ENCODE data around the gene ETV7.

DNA sequence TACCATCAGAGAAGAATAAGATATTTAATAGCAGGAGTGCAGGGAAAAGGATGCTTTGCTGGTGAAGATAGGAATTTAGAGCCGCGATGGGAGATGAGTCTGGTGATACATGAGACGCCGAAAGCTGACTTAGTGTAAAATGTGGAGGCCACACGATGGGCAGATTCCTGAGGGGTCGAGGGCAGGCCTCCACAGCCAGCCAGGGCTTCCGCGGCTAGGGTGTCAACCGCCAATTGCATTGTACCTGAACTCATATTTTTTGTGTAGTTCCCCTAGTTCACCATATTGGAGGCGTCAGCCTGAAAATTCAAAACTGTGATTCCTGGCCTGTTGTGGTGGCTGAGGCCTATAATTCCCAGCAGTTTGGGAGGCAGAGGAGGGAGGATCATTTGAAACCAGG, 8.5 kb downstream of the ETV7 start:
- TF ChIP-seq, protein P1, sequence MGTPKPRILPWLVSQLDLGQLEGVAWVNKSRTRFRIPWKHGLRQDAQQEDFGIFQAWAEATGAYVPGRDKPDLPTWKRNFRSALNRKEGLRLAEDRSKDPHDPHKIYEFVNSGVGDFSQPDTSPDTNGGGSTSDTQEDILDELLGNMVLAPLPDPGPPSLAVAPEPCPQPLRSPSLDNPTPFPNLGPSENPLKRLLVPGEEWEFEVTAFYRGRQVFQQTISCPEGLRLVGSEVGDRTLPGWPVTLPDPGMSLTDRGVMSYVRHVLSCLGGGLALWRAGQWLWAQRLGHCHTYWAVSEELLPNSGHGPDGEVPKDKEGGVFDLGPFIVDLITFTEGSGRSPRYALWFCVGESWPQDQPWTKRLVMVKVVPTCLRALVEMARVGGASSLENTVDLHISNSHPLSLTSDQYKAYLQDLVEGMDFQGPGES (IDR thresholded peaks at IDR 0.05; ENCODE audit: low read depth, low read length): no peak
- TF ChIP-seq EZH2phosphoT487 (IDR thresholded peaks at IDR 0.05; ENCODE audit: borderline replicate concordance, low read depth) (no peak), SMC3 (IDR thresholded peaks at IDR 0.05; ENCODE audit: low read depth, low read length) (no peak), RXRA (IDR thresholded peaks at IDR 0.05; ENCODE audit: borderline replicate concordance, low read depth) (no peak), POLR2AphosphoS5 (IDR thresholded peaks at IDR 0.05; ENCODE audit: low read depth, low read length) (no peak)
- TF ChIP-seq, protein P2, sequence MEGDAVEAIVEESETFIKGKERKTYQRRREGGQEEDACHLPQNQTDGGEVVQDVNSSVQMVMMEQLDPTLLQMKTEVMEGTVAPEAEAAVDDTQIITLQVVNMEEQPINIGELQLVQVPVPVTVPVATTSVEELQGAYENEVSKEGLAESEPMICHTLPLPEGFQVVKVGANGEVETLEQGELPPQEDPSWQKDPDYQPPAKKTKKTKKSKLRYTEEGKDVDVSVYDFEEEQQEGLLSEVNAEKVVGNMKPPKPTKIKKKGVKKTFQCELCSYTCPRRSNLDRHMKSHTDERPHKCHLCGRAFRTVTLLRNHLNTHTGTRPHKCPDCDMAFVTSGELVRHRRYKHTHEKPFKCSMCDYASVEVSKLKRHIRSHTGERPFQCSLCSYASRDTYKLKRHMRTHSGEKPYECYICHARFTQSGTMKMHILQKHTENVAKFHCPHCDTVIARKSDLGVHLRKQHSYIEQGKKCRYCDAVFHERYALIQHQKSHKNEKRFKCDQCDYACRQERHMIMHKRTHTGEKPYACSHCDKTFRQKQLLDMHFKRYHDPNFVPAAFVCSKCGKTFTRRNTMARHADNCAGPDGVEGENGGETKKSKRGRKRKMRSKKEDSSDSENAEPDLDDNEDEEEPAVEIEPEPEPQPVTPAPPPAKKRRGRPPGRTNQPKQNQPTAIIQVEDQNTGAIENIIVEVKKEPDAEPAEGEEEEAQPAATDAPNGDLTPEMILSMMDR (IDR thresholded peaks at IDR 0.05): no peak
- TF ChIP-seq, protein P3, sequence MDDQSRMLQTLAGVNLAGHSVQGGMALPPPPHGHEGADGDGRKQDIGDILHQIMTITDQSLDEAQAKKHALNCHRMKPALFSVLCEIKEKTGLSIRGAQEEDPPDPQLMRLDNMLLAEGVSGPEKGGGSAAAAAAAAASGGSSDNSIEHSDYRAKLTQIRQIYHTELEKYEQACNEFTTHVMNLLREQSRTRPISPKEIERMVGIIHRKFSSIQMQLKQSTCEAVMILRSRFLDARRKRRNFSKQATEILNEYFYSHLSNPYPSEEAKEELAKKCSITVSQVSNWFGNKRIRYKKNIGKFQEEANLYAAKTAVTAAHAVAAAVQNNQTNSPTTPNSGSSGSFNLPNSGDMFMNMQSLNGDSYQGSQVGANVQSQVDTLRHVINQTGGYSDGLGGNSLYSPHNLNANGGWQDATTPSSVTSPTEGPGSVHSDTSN (IDR thresholded peaks at IDR 0.05): no peak
- TF ChIP-seq, protein P4, sequence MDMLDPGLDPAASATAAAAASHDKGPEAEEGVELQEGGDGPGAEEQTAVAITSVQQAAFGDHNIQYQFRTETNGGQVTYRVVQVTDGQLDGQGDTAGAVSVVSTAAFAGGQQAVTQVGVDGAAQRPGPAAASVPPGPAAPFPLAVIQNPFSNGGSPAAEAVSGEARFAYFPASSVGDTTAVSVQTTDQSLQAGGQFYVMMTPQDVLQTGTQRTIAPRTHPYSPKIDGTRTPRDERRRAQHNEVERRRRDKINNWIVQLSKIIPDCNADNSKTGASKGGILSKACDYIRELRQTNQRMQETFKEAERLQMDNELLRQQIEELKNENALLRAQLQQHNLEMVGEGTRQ (IDR thresholded peaks at IDR 0.05; ENCODE audit: borderline replicate concordance, low read depth, low read length): no peak
